Loucy (cell line): ENCODE results near the gene CDHR5.
A peak's percentile ranks its signal among the peaks of the same experiment; 100 is the strongest.

Experiments used
- H2AFZ ChIP-seq: fragments of 200-600 bp; sonication (generic); 2 replicates; pipeline ENCODE4 v1.6.0; 2016; ENCODE audit warnings: antibody characterized with exemption, mild to moderate bottlenecking, low read length, moderate library complexity
- H3F3A ChIP-seq: fragments of 200-600 bp; 2 replicates; pipeline ENCODE4 v1.6.0; 2016; ENCODE audit warnings: antibody characterized with exemption, low read depth, mild to moderate bottlenecking
- H3K27me3 ChIP-seq: fragments of 200-600 bp; sonication (generic); 2 replicates; pipeline ENCODE4 v1.6.1; 2014; ENCODE audit warnings: low read length, mild to moderate bottlenecking; ENCODE audit not compliant: insufficient read depth, poor library complexity, severe bottlenecking
- H3K36me3 ChIP-seq: fragments of 200-600 bp; sonication (generic); 2 replicates; pipeline ENCODE4 v1.6.1; 2016; ENCODE audit warnings: low read length; ENCODE audit not compliant: insufficient read depth
- H3K4me1 ChIP-seq: fragments of 200-600 bp; sonication (generic); 2 replicates; pipeline ENCODE4 v1.5.1; 2014; ENCODE audit warnings: low read length, mild to moderate bottlenecking; ENCODE audit not compliant: insufficient read depth, poor library complexity, severe bottlenecking
- H3K4me2 ChIP-seq: fragments of 200-600 bp; sonication (generic); 2 replicates; pipeline ENCODE4 v1.6.0; 2014; ENCODE audit warnings: antibody characterized with exemption, low read length, low read depth, mild to moderate bottlenecking; ENCODE audit not compliant: poor library complexity, severe bottlenecking
- H3K4me3 ChIP-seq: fragments of 200-600 bp; sonication (generic); 2 replicates; pipeline ENCODE4 v1.5.1; 2014; ENCODE audit warnings: low read length, mild to moderate bottlenecking, mixed read lengths; ENCODE audit not compliant: poor library complexity, severe bottlenecking
- H3K79me2 ChIP-seq: fragments of 200-600 bp; sonication (generic); 2 replicates; pipeline ENCODE4 v1.6.1; 2014; ENCODE audit warnings: low read length; ENCODE audit not compliant: insufficient read depth
- H3K9ac ChIP-seq: fragments of 200-600 bp; sonication (generic); 2 replicates; pipeline ENCODE4 v1.6.0; 2014; ENCODE audit warnings: mild to moderate bottlenecking, low read depth, low read length, moderate library complexity; ENCODE audit not compliant: poor library complexity, severe bottlenecking
- H3K9me2 ChIP-seq: fragments of 200-600 bp; sonication (generic); replicated peaks from 2 replicates; pipeline ENCODE4 v1.6.1; 2016; ENCODE audit warnings: low read depth, low read length, mixed read lengths
- H3K9me3 ChIP-seq: fragments of 200-600 bp; sonication (generic); 2 replicates; pipeline ENCODE4 v1.6.1; 2014; ENCODE audit warnings: mild to moderate bottlenecking, antibody characterized with exemption, low read length, low read depth; ENCODE audit not compliant: insufficient read depth
- H4K20me1 ChIP-seq: fragments of 200-600 bp; sonication (generic); 2 replicates; pipeline ENCODE4 v1.6.0; 2014; ENCODE audit warnings: antibody characterized with exemption, low read length, mild to moderate bottlenecking; ENCODE audit not compliant: insufficient read depth, poor library complexity, severe bottlenecking
- CTCF ChIP-seq: fragments of 200-600 bp; sonication (generic); conservative IDR thresholded peaks from 2 replicates; pipeline ENCODE4 v1.5.1; 2014; ENCODE audit warnings: mild to moderate bottlenecking, antibody characterized with exemption, low read length
- EZH2phosphoT487 ChIP-seq: fragments of 200-600 bp; IDR thresholded peaks from 2 replicates; pipeline ENCODE4 v1.6.1; 2018; ENCODE audit warnings: antibody characterized with exemption, mild to moderate bottlenecking, moderate library complexity, borderline replicate concordance

CDHR5 gene

DNA sequence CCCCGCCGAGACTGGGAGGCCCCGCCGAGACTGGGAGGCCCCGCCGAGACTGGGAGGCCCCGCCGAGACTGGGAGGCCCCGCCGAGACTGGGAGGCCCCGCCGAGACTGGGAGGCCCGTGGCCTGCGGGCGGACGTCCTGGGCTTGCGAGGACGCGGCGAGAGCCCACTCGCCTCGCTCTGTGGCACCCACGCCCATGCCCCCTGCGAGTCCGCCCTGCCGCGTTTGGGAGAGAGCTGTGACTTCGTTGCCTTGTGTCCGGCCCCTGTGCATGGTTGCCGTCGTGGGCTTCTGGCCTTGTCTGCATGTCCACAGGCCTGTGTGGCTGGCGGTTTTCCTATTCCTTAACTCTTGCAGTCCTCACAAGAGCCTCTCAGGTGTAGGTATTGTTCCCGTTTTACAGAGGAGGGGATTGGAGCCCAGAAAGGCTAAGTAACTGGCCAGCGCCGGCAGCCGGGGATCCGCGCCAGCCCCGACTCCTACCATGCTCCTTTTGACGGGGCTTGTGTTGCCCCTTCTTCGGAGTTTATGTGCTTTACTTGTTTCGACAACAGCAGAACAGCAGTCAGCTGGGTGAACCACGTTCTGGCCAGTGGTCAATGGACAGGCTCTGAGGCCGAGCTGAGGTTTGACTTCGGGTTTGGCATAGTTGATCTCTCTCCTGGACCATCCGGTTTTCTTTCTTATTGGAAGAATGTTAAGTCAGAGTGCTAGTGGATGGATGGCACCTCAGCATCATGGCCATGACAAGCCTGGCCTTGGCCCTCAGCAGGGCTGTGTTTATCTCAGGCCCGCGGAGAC is 47.7 kb downstream of the CDHR5 start:
- Histone ChIP-seq H3K4me2 (peak overlapping the region; percentile 100), H3K79me2 (peaks cover 55% of the 10 kb centered on the region), H3K9me2 (no peaks in the 10 kb centered on the region), H2AFZ (no peak overlapping the region), H3F3A (no peaks in the 10 kb centered on the region), H3K9me3 (no peaks in the 10 kb centered on the region), H3K9ac (peak overlapping the region; percentile 97), H4K20me1 (peaks cover 52% of the 10 kb centered on the region), H3K27me3 (no peaks in the 10 kb centered on the region), H3K36me3 (peaks cover 7% of the 10 kb centered on the region; the same call in 1 of the 2 replicates), H3K4me3 (peak overlapping the region; percentile 93), H3K4me1 (peaks cover 35% of the 10 kb centered on the region)
- no peak for TF ChIP-seq CTCF
- no peak for TF ChIP-seq EZH2phosphoT487

DNA sequence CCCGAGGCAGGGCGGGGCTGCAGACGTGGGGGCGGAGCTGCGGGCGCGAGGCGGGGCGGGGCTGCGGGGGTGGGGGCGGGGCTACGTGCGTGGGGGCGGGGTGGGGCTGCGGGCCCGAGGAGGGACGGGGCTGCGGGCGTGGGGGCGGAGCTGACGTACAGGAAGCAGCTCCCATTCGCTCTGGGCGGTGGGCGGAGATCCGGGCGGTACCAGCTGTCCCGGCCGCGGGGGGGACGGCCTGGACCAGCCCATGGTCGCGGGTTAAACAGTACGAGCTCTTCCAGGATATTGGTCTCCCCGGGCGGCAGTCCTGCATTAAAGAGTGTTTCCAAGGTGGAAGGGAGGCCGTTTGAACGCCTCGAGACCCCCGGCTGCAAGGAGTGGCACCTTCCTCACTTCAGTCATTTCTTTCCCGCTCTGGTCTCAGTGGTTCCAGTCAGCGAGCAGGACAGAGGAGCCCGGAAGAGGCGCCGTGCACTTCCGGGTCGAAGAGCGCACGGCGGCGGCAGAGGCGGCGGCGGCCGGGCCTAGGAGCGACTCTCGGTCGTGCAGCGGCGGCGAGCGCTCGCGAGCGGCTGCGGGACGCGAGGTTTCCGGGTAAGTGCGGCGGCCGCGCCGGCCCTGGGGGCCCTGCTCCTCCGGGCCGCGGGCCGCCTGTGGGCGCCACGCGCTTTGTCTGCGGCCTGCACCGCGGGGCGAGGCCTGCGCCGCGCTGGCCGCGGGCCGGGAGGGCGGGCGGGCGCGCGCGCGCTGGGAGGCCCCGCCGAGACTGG is 48.6 kb downstream of the CDHR5 start, which contains the start of gene PHRF1:
PHRF1 (plus strand) TSS at position 475 of the 773 bp plus-strand sequence. CDS start 5,043 bp downstream, outside the sequence.
- H3K36me3 ChIP-seq, result no peaks in the 10 kb centered on the region
- H3K9me3 ChIP-seq, result no peaks in the 10 kb centered on the region
- TF ChIP-seq CTCF, result no peak
- TF ChIP-seq EZH2phosphoT487, result no peak
- no peaks in the 10 kb centered on the region for H3K9me2 ChIP-seq
- peaks cover 44% of the 10 kb centered on the region for H4K20me1 ChIP-seq
- no peaks in the 10 kb centered on the region for H3F3A ChIP-seq
- H2AFZ ChIP-seq, result peak within 1 kb of the TSS; percentile 90
- H3K4me2 ChIP-seq, result peak within 1 kb of the TSS; percentile 100
- peaks cover 35% of the 10 kb centered on the region for H3K4me1 ChIP-seq
- H3K27me3 ChIP-seq, result no peaks in the 10 kb centered on the region
- H3K79me2 ChIP-seq, result peaks cover 47% of the 10 kb centered on the region
- peak within 1 kb of the TSS; percentile 93 for H3K4me3 ChIP-seq
- H3K9ac ChIP-seq, result peak within 1 kb of the TSS; percentile 97

DNA sequence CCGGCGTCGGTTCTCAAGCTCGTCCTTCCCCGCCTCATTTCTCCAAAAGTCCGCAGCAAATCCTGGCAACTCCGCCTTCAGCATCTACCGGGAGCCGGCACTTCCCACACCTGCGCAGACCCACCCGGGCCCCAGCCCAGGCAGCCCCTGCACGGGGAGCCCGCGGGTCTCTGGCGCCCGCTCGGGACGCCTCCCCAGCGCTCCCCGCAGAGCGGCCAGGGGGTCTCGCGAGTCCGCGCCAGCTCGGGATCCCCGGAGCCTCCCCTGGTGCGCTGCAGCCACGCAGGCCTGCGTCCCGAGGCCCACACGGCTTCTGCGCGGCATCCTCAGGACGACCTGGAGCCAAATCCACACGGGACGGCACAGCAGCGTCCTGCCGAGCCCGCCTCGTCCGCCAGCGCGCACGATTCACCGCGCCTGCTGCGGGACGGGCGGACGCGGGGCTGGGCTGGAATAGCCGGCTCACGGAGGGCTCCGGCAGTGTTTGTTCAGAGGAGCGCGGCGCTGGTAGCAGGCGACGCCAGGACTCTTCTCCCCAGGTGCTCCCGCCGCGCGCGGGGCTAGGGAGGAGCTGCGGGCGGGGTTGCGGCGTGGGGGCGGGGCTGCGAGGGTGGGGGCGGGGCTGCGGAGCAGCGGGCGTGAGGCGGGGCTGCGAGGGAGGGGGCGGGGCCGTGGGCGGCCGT is 49.3 kb downstream of the CDHR5 start:
- Histone ChIP-seq H3K27me3 (no peaks in the 10 kb centered on the region), H3F3A (no peaks in the 10 kb centered on the region), H3K36me3 (no peaks in the 10 kb centered on the region), H3K4me2 (peak overlapping the region; percentile 83), H3K79me2 (peaks cover 39% of the 10 kb centered on the region), H3K9me3 (no peaks in the 10 kb centered on the region), H3K4me3 (peak overlapping the region; percentile 79), H2AFZ (peak overlapping the region; percentile 87), H3K9ac (no peak overlapping the region), H4K20me1 (peaks cover 38% of the 10 kb centered on the region), H3K4me1 (peaks cover 34% of the 10 kb centered on the region), H3K9me2 (no peaks in the 10 kb centered on the region)
- no peak for TF ChIP-seq EZH2phosphoT487
